HepG2 (cell line): Measurements from ENCODE around the gene KHNYN. TPM values are rescaled to one million over a fixed set of nuclear protein-coding genes. Genes with fewer than 3 reads are reported as not detected.

ENCODE experiments used
- GABPA ChIP-seq, 2 experiments: IDR thresholded peaks; 2 replicates each; pipeline ENCODE4 v1.6.1; 2011 to 2016; ENCODE audit warnings: low read depth in 2 of 2, low read length in 1 of 2, missing biosample characterization in 1 of 2, missing genetic modification characterization in 1 of 2
- HNF4G ChIP-seq, 2 experiments: sonication (generic) in 1 of 2; formaldehyde crosslinking in 1 of 2; IDR thresholded peaks; 2 replicates each; pipeline versions ENCODE4 v1.4.0 to v1.6.1; 2011 to 2020; ENCODE audit warnings: borderline replicate concordance in 2 of 2, low read depth in 2 of 2, mild to moderate bottlenecking in 2 of 2, low read length in 1 of 2, missing genetic modification reagents in 1 of 2, moderate library complexity in 1 of 2
- ISL2 ChIP-seq: sonication (generic); formaldehyde crosslinking; IDR thresholded peaks from 2 replicates; pipeline ENCODE4 v1.5.0; 2020; ENCODE audit warnings: missing genetic modification reagents
- MIER3 ChIP-seq: IDR thresholded peaks from 2 replicates; pipeline ENCODE4 v1.6.1; 2016; ENCODE audit warnings: missing compliant biosample characterization, borderline replicate concordance
- NFYB ChIP-seq: sonication (generic); formaldehyde crosslinking; IDR thresholded peaks from 2 replicates; pipeline ENCODE4 v1.4.0; 2020; ENCODE audit warnings: missing genetic modification reagents
- RFXANK ChIP-seq: IDR thresholded peaks from 2 replicates; pipeline ENCODE4 v1.6.1; 2016
- SRSF1 ChIP-seq: fragments of 200-400 bp; formaldehyde crosslinking; optimal IDR thresholded peaks from 2 replicates; pipeline ENCODE3; 2017; ENCODE audit warnings: mild to moderate bottlenecking, low read depth, low read length, moderate library complexity
- XBP1 ChIP-seq: sonication (generic); formaldehyde crosslinking; IDR thresholded peaks from 2 replicates; pipeline ENCODE4 v1.5.0; 2020; ENCODE audit warnings: missing genetic modification reagents
- ZNF30 ChIP-seq: sonication (generic); formaldehyde crosslinking; IDR thresholded peaks from 2 replicates; pipeline ENCODE4 v1.5.0; 2020; ENCODE audit warnings: mild to moderate bottlenecking, missing genetic modification reagents
- ZNF556 ChIP-seq: sonication (generic); formaldehyde crosslinking; IDR thresholded peaks from 2 replicates; pipeline ENCODE4 v1.4.0; 2020; ENCODE audit warnings: mild to moderate bottlenecking, missing genetic modification reagents, borderline replicate concordance
- ZNF761 ChIP-seq: sonication (generic); formaldehyde crosslinking; conservative IDR thresholded peaks from 2 replicates; pipeline ENCODE4 v1.4.0; 2020; ENCODE audit warnings: mild to moderate bottlenecking, missing genetic modification reagents
- ZNF770 ChIP-seq: sonication (generic); formaldehyde crosslinking; IDR thresholded peaks from 2 replicates; pipeline ENCODE4 v1.5.0; 2020; ENCODE audit warnings: mild to moderate bottlenecking, missing genetic modification reagents
- polyA plus RNA-seq, 8 experiments: library from polyadenylated mRNA; depleted of rRNA in 3 of 8; stranded (reverse) in 7 of 8; unstranded in 1 of 8; fragments of >200 nt; fragmentation: Illumina TruSeq in 4 of 8; extraction: Trizol in 4 of 8; gene quantifications; 2 replicates each; pipeline versions ENCODE4 v1.2.1 to v1.2.3, GENCODE V29; 2011 to 2016; ENCODE audit warnings: low read depth in 4 of 8, missing spikeins in 1 of 8, mixed read lengths in 1 of 8; ENCODE audit not compliant: insufficient read depth in 1 of 8
- total RNA-seq, 5 experiments: library from RNA; depleted of rRNA; stranded (reverse); fragments of >200 nt; fragmentation: Illumina TruSeq; extraction: Trizol; gene quantifications; 2 replicates each; pipeline ENCODE4 v1.2.3, GENCODE V29; 2016; ENCODE audit warnings: low read depth in 1 of 5
- TF ChIP-seq, protein P1 (sequence below): sonication (generic); formaldehyde crosslinking; IDR thresholded peaks from 2 replicates; pipeline ENCODE4 v1.4.0; 2020; ENCODE audit warnings: missing genetic modification reagents, mild to moderate bottlenecking, borderline replicate concordance
- TF ChIP-seq, protein P2 (sequence below): sonication (generic); formaldehyde crosslinking; IDR thresholded peaks from 2 replicates; pipeline ENCODE4 v1.9.0; 2021; ENCODE audit warnings: missing genetic modification reagents, borderline replicate concordance
- TF ChIP-seq, protein P3 (sequence below): sonication (generic); formaldehyde crosslinking; IDR thresholded peaks from 2 replicates; pipeline ENCODE4 v1.4.0; 2020; ENCODE audit warnings: missing genetic modification reagents, borderline replicate concordance
- TF ChIP-seq, protein P4 (sequence below): sonication (generic); formaldehyde crosslinking; IDR thresholded peaks from 2 replicates; pipeline ENCODE4 v1.4.0; 2020; ENCODE audit warnings: missing genetic modification reagents, borderline replicate concordance

The KHNYN gene
- total and polyA plus RNA-seq, 2 of the 13 experiments (the other 11 are each of a cell fraction or from before 2014, with no cell fraction given), result 52.8 to 75.7 TPM

GRCh38 chr14:24442240-24443052, 12.7 kb downstream of the KHNYN start, which contains the start of gene SDR39U1 (continued):
- TF ChIP-seq SRSF1 (peak; percentile 98), ZNF556 (CRISPR knock-in tag) (peak; percentile 95), ZNF30 (CRISPR knock-in tag) (0 out of 2 replicates have a peak, but pooled peaks have one; percentile 62), XBP1 (CRISPR knock-in tag) (peak; percentile 91), NFYB (CRISPR knock-in tag) (peak; percentile 96), RFXANK (peak; percentile 74; the same call in 1 of the 2 replicates), ZNF761 (CRISPR knock-in tag) (peak; percentile 93; the same call in 1 of the 2 replicates), GABPA (IDR thresholded peaks at IDR 0.05; ENCODE audit: low read depth, low read length) (no peak), GABPA (CRISPR knock-in tag; IDR thresholded peaks at IDR 0.05; ENCODE audit: low read depth) (no peak), HNF4G (IDR thresholded peaks at IDR 0.05; ENCODE audit: borderline replicate concordance, low read depth, low read length) (peak; percentile 65), HNF4G (CRISPR knock-in tag; IDR thresholded peaks at IDR 0.05; ENCODE audit: borderline replicate concordance, low read depth) (peak; percentile 72; the same call in 1 of the 2 replicates), ZNF770 (CRISPR knock-in tag) (no peak), MIER3 (CRISPR knock-in tag) (peak; percentile 40), ISL2 (CRISPR knock-in tag) (peak; percentile 62)
- TF ChIP-seq, protein P1, sequence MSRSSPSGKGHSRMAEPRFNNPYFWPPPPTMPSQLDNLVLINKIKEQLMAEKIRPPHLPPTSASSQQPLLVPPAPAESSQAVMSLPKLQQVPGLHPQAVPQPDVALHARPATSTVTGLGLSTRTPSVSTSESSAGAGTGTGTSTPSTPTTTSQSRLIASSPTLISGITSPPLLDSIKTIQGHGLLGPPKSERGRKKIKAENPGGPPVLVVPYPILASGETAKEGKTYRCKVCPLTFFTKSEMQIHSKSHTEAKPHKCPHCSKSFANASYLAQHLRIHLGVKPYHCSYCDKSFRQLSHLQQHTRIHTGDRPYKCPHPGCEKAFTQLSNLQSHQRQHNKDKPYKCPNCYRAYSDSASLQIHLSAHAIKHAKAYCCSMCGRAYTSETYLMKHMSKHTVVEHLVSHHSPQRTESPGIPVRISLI, result peak; percentile 55; the same call in 1 of the 2 replicates
- TF ChIP-seq, protein P2, sequence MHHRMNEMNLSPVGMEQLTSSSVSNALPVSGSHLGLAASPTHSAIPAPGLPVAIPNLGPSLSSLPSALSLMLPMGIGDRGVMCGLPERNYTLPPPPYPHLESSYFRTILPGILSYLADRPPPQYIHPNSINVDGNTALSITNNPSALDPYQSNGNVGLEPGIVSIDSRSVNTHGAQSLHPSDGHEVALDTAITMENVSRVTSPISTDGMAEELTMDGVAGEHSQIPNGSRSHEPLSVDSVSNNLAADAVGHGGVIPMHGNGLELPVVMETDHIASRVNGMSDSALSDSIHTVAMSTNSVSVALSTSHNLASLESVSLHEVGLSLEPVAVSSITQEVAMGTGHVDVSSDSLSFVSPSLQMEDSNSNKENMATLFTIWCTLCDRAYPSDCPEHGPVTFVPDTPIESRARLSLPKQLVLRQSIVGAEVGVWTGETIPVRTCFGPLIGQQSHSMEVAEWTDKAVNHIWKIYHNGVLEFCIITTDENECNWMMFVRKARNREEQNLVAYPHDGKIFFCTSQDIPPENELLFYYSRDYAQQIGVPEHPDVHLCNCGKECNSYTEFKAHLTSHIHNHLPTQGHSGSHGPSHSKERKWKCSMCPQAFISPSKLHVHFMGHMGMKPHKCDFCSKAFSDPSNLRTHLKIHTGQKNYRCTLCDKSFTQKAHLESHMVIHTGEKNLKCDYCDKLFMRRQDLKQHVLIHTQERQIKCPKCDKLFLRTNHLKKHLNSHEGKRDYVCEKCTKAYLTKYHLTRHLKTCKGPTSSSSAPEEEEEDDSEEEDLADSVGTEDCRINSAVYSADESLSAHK, result peak; percentile 20; the same call in 1 of the 2 replicates
- TF ChIP-seq, protein P3, sequence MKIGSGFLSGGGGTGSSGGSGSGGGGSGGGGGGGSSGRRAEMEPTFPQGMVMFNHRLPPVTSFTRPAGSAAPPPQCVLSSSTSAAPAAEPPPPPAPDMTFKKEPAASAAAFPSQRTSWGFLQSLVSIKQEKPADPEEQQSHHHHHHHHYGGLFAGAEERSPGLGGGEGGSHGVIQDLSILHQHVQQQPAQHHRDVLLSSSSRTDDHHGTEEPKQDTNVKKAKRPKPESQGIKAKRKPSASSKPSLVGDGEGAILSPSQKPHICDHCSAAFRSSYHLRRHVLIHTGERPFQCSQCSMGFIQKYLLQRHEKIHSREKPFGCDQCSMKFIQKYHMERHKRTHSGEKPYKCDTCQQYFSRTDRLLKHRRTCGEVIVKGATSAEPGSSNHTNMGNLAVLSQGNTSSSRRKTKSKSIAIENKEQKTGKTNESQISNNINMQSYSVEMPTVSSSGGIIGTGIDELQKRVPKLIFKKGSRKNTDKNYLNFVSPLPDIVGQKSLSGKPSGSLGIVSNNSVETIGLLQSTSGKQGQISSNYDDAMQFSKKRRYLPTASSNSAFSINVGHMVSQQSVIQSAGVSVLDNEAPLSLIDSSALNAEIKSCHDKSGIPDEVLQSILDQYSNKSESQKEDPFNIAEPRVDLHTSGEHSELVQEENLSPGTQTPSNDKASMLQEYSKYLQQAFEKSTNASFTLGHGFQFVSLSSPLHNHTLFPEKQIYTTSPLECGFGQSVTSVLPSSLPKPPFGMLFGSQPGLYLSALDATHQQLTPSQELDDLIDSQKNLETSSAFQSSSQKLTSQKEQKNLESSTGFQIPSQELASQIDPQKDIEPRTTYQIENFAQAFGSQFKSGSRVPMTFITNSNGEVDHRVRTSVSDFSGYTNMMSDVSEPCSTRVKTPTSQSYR (CRISPR knock-in tag), result peak; percentile 43; the same call in 1 of the 2 replicates
- TF ChIP-seq, protein P4, sequence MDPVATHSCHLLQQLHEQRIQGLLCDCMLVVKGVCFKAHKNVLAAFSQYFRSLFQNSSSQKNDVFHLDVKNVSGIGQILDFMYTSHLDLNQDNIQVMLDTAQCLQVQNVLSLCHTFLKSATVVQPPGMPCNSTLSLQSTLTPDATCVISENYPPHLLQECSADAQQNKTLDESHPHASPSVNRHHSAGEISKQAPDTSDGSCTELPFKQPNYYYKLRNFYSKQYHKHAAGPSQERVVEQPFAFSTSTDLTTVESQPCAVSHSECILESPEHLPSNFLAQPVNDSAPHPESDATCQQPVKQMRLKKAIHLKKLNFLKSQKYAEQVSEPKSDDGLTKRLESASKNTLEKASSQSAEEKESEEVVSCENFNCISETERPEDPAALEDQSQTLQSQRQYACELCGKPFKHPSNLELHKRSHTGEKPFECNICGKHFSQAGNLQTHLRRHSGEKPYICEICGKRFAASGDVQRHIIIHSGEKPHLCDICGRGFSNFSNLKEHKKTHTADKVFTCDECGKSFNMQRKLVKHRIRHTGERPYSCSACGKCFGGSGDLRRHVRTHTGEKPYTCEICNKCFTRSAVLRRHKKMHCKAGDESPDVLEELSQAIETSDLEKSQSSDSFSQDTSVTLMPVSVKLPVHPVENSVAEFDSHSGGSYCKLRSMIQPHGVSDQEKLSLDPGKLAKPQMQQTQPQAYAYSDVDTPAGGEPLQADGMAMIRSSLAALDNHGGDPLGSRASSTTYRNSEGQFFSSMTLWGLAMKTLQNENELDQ (CRISPR knock-in tag), result peak; percentile 64; the same call in 1 of the 2 replicates
